RPMI8226 (cell line): ENCODE results near the gene SLC5A3.

Source experiments
- DNase-seq: peaks from one replicate; pipeline ENCODE4 v3.0.0-alpha.2; 2015

The SLC5A3 gene

DNA sequence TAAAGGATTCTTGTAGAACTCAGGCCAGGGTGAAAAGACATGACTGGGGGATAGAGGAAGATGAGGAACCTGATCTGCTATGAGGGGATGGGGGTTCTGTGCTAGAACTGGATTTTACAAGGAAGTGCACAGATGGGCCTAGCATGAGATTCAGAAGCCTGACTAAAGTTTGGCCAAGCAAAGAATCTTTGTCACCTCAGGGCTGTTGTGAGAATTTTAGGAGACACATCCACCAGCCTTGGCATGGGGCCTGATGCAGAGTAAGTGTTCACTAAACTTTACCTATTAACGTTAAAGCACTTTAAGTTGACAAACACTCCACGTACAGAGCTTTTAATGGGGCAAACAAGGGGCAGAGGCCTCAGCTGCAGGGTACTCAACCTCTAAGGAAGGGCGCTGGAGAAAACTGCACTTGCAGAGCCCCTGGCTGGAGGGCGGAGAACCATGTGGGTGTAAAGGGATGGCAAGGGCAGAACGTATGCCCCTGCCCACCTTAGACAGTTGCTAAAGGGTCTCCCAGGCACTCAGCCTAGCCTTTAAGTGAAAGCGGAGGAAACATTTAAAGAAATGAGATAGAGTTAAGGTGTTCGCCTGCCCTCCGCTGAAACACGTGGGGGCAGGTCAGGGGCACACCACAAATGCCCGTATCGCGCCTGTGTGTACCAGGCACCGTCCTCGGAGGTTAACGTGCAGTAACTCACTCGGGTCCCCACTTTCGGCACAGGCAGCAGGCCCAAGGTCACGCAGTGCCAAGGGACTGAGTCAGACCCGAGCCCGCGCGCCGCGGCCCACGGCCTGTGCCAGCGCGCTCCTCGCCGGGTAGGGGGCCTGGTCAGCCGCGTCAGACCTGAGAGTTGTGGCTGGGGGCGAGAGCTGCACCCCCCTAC, 990 bp upstream of the SLC5A3 start:
- DNase-seq = peak; percentile 5

- DNase-seq = peak; percentile 65
Measured at GRCh38 chr21:34073749-34074282, 438 bp downstream of the SLC5A3 start.

GRCh38 chr21:34074283-34075090, 1.1 kb downstream of the SLC5A3 start:
- DNase-seq = peak; percentile 5

- DNase-seq = no peak
Measured at GRCh38 chr21:34075091-34075425, 1.7 kb downstream of the SLC5A3 start.

GRCh38 chr21:34075760-34076660, 2.6 kb downstream of the SLC5A3 start:
- no peak for DNase-seq

GRCh38 chr21:34076835-34077234, 3.5 kb downstream of the SLC5A3 start:
- no peak for DNase-seq

GRCh38 chr21:34077888-34078287, 4.5 kb downstream of the SLC5A3 start:
- DNase-seq = no peak

- no peak for DNase-seq
Measured at GRCh38 chr21:34078915-34079314, 5.5 kb downstream of the SLC5A3 start.

DNA sequence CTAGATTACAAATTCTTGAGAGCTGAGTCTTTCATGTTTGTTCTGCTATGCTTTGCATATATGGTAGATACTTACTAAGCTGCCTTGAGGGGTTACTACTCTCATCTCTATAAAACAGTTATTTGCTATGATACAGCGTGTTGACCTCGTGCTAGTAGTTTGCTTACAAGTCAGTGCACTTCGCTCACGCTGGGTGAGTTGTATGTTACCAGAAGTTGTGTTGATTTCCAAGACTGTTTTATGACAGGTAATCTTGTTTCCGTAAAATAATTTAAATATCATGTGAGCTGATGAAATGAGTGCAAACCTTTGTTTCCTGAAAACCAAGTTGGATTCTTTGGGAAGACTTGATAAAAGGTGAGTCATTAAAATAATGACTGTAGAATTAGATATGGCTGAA, 7.3 kb downstream of the SLC5A3 start:
- no peak for DNase-seq

DNA sequence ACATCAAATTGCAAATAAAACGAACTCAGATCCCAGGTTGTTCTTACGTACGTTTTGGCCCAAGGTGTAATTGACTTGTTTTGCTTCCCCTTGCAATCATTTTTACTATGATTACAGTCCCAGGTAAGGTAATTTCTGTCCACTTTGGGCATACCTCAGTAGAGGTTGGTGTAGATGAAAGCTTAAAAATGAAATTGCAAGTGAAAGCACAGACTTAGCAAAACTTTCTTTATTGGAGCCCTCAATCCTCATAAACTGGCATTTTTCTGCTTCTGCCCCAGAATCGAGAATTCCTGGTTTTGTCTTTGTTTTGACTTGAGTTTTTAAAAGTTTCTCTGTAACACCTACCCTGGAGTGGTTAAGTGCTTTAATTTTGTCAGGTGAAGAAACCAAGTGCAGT, 9.4 kb downstream of the SLC5A3 start:
- no peak for DNase-seq

DNA sequence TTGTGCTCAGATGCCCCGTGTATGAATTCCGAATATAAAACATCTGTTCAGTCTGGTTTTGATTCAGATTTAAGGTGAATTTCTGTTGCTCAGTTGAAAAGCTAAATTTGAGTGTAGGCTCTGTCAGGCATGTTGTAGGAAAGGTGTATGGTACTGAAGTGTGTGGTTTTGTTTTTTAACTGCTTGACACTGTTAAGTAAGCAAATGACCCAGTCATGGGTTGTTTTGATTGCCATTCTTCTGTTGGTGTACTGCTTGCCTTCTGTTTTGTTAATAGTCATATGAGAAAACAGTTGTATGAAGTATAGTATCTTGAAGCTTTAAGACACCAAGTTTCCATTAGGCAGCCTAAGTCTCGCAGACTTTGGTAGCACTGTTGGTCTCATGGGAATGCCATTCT, 10.0 kb downstream of the SLC5A3 start:
- no peak for DNase-seq

GRCh38 chr21:34085129-34085528, 11.8 kb downstream of the SLC5A3 start:
- DNase-seq = no peak

- no peak for DNase-seq
Measured at GRCh38 chr21:34086887-34087306, 13.5 kb downstream of the SLC5A3 start.

DNA sequence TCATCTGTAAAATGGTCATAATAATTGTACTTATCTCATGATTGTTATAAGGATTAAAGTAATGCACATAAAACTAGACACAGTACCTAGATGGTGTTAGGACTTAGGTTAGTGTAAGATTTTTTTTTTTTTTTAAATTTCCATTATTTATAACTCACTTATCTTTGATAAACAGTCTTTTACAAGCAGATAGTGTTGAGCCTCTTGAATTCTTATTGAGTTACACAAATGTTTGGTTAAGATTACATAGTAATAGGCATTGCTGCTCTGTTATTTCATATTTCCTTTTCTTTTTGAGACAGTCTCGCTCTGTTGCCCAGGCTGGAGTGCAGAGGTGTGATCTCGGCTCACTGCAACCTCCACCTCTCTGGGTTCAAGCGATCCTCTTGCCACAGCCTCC, 15.4 kb downstream of the SLC5A3 start:
- DNase-seq = no peak

GRCh38 chr21:34091032-34091431, 17.7 kb downstream of the SLC5A3 start:
- DNase-seq = no peak

- DNase-seq = peak; percentile 10
Measured at GRCh38 chr21:34091607-34092006, 18.2 kb downstream of the SLC5A3 start.

- DNase-seq = peak; percentile 15
Measured at GRCh38 chr21:34092262-34092921, 19.0 kb downstream of the SLC5A3 start.

DNA sequence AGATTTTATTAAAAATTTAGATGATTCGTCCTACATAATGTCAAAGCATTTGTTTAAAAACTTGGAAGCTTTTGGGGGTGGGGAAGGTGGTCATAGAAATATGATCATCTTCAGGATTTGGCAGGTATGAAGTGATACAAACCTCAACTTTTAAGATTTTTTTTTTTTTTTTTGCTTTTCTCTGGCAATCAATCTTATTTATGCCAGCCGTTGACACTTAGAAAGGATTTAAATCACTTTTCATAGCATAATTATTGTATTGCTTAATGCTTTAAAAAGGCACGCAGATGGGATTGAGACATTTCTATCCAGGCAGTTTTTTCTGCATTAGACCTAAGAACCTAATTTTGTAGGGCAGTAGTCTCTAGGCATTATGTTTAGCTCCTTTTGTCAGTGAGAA, 19.7 kb downstream of the SLC5A3 start:
- DNase-seq = no peak

GRCh38 chr21:34094949-34095348, 21.6 kb downstream of the SLC5A3 start:
- no peak for DNase-seq

DNA sequence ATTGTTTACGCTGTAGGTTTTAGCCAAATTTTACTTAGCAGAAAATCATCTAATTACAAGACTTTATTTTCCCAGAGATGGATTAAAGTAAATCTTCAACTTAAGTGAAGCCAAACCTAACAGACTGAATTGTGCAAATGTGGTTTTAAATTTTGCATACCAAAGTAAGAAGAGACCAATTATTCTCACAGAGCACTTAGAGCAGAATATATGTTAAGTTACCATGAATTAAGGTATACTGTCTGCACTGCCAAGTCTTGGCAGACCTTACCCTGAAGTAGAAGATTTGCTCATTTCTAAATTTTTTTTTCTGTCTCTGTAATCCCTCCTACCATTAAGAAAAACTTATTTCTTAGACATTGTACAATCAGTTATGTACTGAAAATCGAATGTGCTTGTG, 24.1 kb downstream of the SLC5A3 start:
- no peak for DNase-seq

- DNase-seq = no peak
Measured at GRCh38 chr21:34100337-34100736, 27.0 kb downstream of the SLC5A3 start.

DNA sequence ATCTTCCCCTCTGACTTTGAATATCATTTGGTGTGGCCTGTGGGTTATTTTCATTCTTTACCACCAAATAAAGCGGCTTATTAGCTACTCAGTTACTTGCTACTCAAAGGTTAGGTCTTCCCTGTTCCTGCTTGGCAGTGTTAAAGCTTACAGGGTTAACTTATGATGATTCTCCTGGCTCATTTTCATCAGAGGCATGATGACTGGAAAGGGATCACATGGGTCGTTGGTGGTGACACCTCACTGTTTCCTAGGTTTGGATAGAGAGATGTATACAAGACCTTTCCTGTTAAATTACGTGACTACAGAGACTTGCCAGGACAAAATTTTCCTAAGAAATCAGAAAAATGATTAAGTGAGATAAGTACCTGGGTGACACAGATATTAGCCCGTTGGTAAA, 27.4 kb downstream of the SLC5A3 start:
- no peak for DNase-seq
